ENCODE data around the gene RPL35.

- no peak for TF ChIP-seq CTCF (IDR thresholded peaks at IDR 0.05)
- TF ChIP-seq POLR2A (IDR thresholded peaks at IDR 0.05) = no peak
Observed at GRCh38 chr9:124878021-124878420, 16.3 kb upstream of the RPL35 start.
